GM12878 (cell line): ENCODE data around the gene CDHR4. TPM values are rescaled to one million over a fixed set of nuclear protein-coding genes. Genes with fewer than 3 reads are reported as not detected.

Experiments
- ATAC-seq: fragments of 200-7000 bp; cut with Tn5 transposase; 3 replicates; pipeline ENCODE4 v1.9.1; 2020; ENCODE audit warnings: mild to moderate bottlenecking, moderate library complexity
- BruUV-seq: library from RNA; stranded (reverse); fragments of 400-500 nt; replicated peaks from 2 replicates; lab custom pipeline; 2021; lab: Mats Ljungman, UMichigan
- CTCF ChIA-PET: fragments of 300-600 bp; sonication (Branson Sonifier 250); formaldehyde crosslinking; extraction: SDS; loops from one replicate; lab custom pipeline; 2021; ENCODE audit warnings: inconsistent platforms; lab: Yijun Ruan, JAX
- POLR2A ChIA-PET: fragments of 350-600 bp; formaldehyde crosslinking; extraction: SDS; loops from one replicate; lab custom pipeline; 2021; ENCODE audit warnings: inconsistent platforms; lab: Charles Lee
- RAD21 ChIA-PET: fragments of 300-600 bp; sonication (Branson Sonifier 250); formaldehyde crosslinking; loops from one replicate; lab custom pipeline; 2023; ENCODE audit warnings: antibody characterized with exemption; ENCODE audit not compliant: unreplicated experiment; lab: Charles Lee
- SMC1A ChIA-PET: fragments of 300-600 bp; sonication (Branson Sonifier 250); formaldehyde crosslinking; loops from one replicate; lab custom pipeline; 2023; ENCODE audit not compliant: unreplicated experiment, uncharacterized antibody; lab: Charles Lee
- DNase-seq: peaks from one replicate; pipeline ENCODE4 v3.0.0-alpha.2; 2011; ENCODE audit warnings: low read depth, low spot score
- FAIRE-seq: peaks from 3 replicates; lab custom pipeline; 2011; peaks lifted over from hg19 to GRCh38; lab: Jason Lieb, UNC
- H2AFZ ChIP-seq: 2 replicates; pipeline ENCODE4 v1.6.0; 2011; ENCODE audit warnings: low read depth, low read length, control low read depth; ENCODE audit not compliant: control insufficient read depth
- H3K27ac ChIP-seq: 2 replicates; pipeline ENCODE4 v1.5.1; 2011; ENCODE audit warnings: control low read depth; ENCODE audit not compliant: control insufficient read depth, insufficient read depth
- H3K27me3 ChIP-seq, 2 experiments: replicated peaks in 1 of 2; 2 replicates each; pipeline versions ENCODE4 v1.6.0 to v1.6.1; 2011; ENCODE audit warnings: low read length in 1 of 2; ENCODE audit not compliant: control insufficient read depth in 2 of 2, insufficient read depth in 2 of 2
- H3K36me3 ChIP-seq, 2 experiments: 2 replicates each; pipeline ENCODE4 v1.5.1; 2011; ENCODE audit warnings: low read length in 1 of 2; ENCODE audit not compliant: control insufficient read depth in 2 of 2, insufficient read depth in 2 of 2
- H3K4me1 ChIP-seq: 2 replicates; pipeline ENCODE4 v1.6.1; 2011; ENCODE audit warnings: mild to moderate bottlenecking, low read length, moderate library complexity, mixed read lengths; ENCODE audit not compliant: control insufficient read depth, insufficient read depth
- H3K4me2 ChIP-seq: 2 replicates; pipeline ENCODE4 v1.6.0; 2011; ENCODE audit warnings: control low read depth; ENCODE audit not compliant: control insufficient read depth, insufficient read depth
- H3K4me3 ChIP-seq: fragments of 200-600 bp; sonication (generic); 2 replicates; pipeline ENCODE4 v1.5.1; 2016
- H3K79me2 ChIP-seq: 2 replicates; pipeline ENCODE4 v1.6.0; 2011; ENCODE audit warnings: low read length; ENCODE audit not compliant: control insufficient read depth, insufficient read depth
- H3K9ac ChIP-seq: 2 replicates; pipeline ENCODE4 v1.8.0; 2011; ENCODE audit warnings: low read length, control low read depth, mixed read lengths; ENCODE audit not compliant: control insufficient read depth, insufficient read depth
- H3K9me3 ChIP-seq: replicated peaks from 3 replicates; pipeline ENCODE4 v1.5.1; 2011; ENCODE audit warnings: mild to moderate bottlenecking, low read length; ENCODE audit not compliant: control insufficient read depth, insufficient read depth
- H4K20me1 ChIP-seq: 2 replicates; pipeline ENCODE4 v1.6.0; 2011; ENCODE audit not compliant: control insufficient read depth, insufficient read depth
- ATF7 ChIP-seq: fragments of 450-650 bp; IDR thresholded peaks from 2 replicates; pipeline ENCODE4 v1.6.1; 2016; ENCODE audit warnings: low read depth, mild to moderate bottlenecking
- BCL11A ChIP-seq: IDR thresholded peaks from 2 replicates; pipeline ENCODE4 v1.6.1; 2011; ENCODE audit warnings: low read depth, low read length
- CHD1 ChIP-seq: IDR thresholded peaks from 2 replicates; pipeline ENCODE4 v1.6.1; 2012; ENCODE audit warnings: low read depth, low read length, improper control_type of control experiment
- EGR1 ChIP-seq, 2 experiments: IDR thresholded peaks; 1 replicate in 1 of 2; 2 replicates in 1 of 2; pipeline ENCODE4 v1.6.1; 2011 to 2012; ENCODE audit warnings: low read depth in 2 of 2, low read length in 2 of 2, borderline replicate concordance in 1 of 2, mild to moderate bottlenecking in 1 of 2, moderate library complexity in 1 of 2
- FOS ChIP-seq: IDR thresholded peaks from 3 replicates; pipeline ENCODE4 v1.6.1; 2011; ENCODE audit warnings: borderline replicate concordance; ENCODE audit not compliant: insufficient read length; ENCODE audit errors: extremely low read depth
- MEF2A ChIP-seq: IDR thresholded peaks from 2 replicates; pipeline ENCODE4 v1.6.1; 2011; ENCODE audit warnings: low read depth, mild to moderate bottlenecking, low read length, moderate library complexity; ENCODE audit not compliant: insufficient read depth
- MTA3 ChIP-seq: IDR thresholded peaks from 2 replicates; pipeline ENCODE4 v1.6.1; 2012; ENCODE audit warnings: low read length, inconsistent platforms, borderline replicate concordance
- NFIC ChIP-seq: IDR thresholded peaks from 2 replicates; pipeline ENCODE4 v1.6.1; 2012; ENCODE audit warnings: low read depth, mild to moderate bottlenecking, inconsistent platforms, low read length, moderate library complexity
- NFXL1 ChIP-seq: fragments of 450-650 bp; IDR thresholded peaks from 2 replicates; pipeline ENCODE4 v1.6.1; 2017; ENCODE audit warnings: antibody characterized with exemption, mild to moderate bottlenecking, borderline replicate concordance
- NFYB ChIP-seq: IDR thresholded peaks from 2 replicates; pipeline ENCODE4 v1.6.1; 2011; ENCODE audit warnings: low read depth, mild to moderate bottlenecking, low read length, improper control_type of control experiment, moderate library complexity; ENCODE audit not compliant: insufficient read depth
- NRF1 ChIP-seq: conservative IDR thresholded peaks from 2 replicates; pipeline ENCODE4 v1.6.1; 2011; ENCODE audit warnings: mild to moderate bottlenecking, low read depth, low read length, improper control_type of control experiment
- RFX5 ChIP-seq: IDR thresholded peaks from 2 replicates; pipeline ENCODE4 v1.6.1; 2011; ENCODE audit warnings: low read depth, low read length, improper control_type of control experiment
- SIX5 ChIP-seq: IDR thresholded peaks from 2 replicates; pipeline ENCODE4 v1.6.1; 2011; ENCODE audit warnings: mild to moderate bottlenecking, low read depth, low read length, moderate library complexity; ENCODE audit not compliant: severe bottlenecking
- SP1 ChIP-seq: IDR thresholded peaks from one replicate; pipeline ENCODE4 v1.6.1; 2011; ENCODE audit warnings: low read depth, low read length
- TCF12 ChIP-seq: IDR thresholded peaks from 2 replicates; pipeline ENCODE4 v1.6.1; 2011; ENCODE audit warnings: low read depth, mild to moderate bottlenecking, low read length
- WGBS: methylation state at CpG from one replicate; pipeline ENCODE4 v1.1.6; 2016; ENCODE audit warnings: low lambda C conversion rate; ENCODE audit not compliant: insufficient replicate concordance, insufficient coverage; ENCODE audit errors: missing lambda C conversion rate; 5-methylcytosine and 5-hydroxymethylcytosine counted together
- in situ Hi-C: fragments of 300-500 bp; cut with MboI; formaldehyde crosslinking; loops from 9 replicates; pipeline ENCODE4 v1.14.3; 2018; ENCODE audit warnings: mixed read lengths
- intact Hi-C: fragments of 100-400 bp; cut with micrococcal nuclease; formaldehyde crosslinking; loops from one replicate; pipeline ENCODE4 v1.14.2; 2022; ENCODE audit not compliant: unreplicated experiment
- polyA plus RNA-seq, 11 experiments: library from polyadenylated mRNA; depleted of rRNA in 4 of 11; unstranded in 6 of 11; stranded (reverse) in 5 of 11; fragments of >200 nt; fragmentation: Nextera tagmentation in 4 of 11; fragmentation: Illumina TruSeq in 1 of 11; extraction: Ambion mirVana in 4 of 11; extraction: Trizol in 1 of 11; gene quantifications; 1 replicate in 1 of 11; 2 replicates in 10 of 11; pipeline versions ENCODE4 v1.2.1 to v1.2.3, GENCODE V29; 2011 to 2016; ENCODE audit warnings: inconsistent platforms in 2 of 11, missing spikeins in 2 of 11, low read depth in 1 of 11
- total RNA-seq, 4 experiments: library from RNA; depleted of rRNA in 3 of 4; stranded (reverse); fragments of >200 nt in 3 of 4; fragmentation: Illumina TruSeq in 1 of 4; extraction: Trizol in 1 of 4; gene quantifications; 2 replicates each; pipeline versions ENCODE4 v1.2.1 to v1.2.3, GENCODE V29; 2013 to 2021
- TF ChIP-seq, protein P1 (sequence below): fragments of 150-350 bp; IDR thresholded peaks from 2 replicates; pipeline ENCODE4 v1.6.1; 2014; ENCODE audit warnings: mild to moderate bottlenecking, low read depth, low read length

The CDHR4 gene
- total and polyA plus RNA-seq, 10 of the 15 experiments (the other 5 are each of a cell fraction or from before 2014, with no cell fraction given) = not detected

GRCh38 chr3:49763981-49764380 is 35.7 kb downstream of the CDHR4 start:
- H3K36me3 ChIP-seq = no peaks in the 10 kb centered on the region; a peak in 1 of 4 replicates
- BruUV-seq = no TSS peak
- ChIA-PET CTCF (interaction anchor here (0.6 kb wide), 1 partner anchor 10 kb away, joined by 4 read pairs; no protein-coding TSS in a partner anchor), RAD21 (no interaction called here), SMC1A (no interaction called here), POLR2A (no interaction called here)
- FAIRE-seq (no peak), ATAC-seq (no peak), DNase-seq (no peak)
- H3K9me3 ChIP-seq = no peaks in the 10 kb centered on the region
- TF ChIP-seq NFXL1 = no peak
- no peak for TF ChIP-seq MTA3
- TF ChIP-seq SIX5 = no peak
- no peak for TF ChIP-seq BCL11A
- no peak for TF ChIP-seq ATF7
- H4K20me1 ChIP-seq = no peaks in the 10 kb centered on the region; the same call in 1 of the 2 replicates
- H3K9ac ChIP-seq = no peak overlapping the region
- no peak overlapping the region for H2AFZ ChIP-seq
- no peaks in the 10 kb centered on the region for H3K4me1 ChIP-seq
- H3K4me3 ChIP-seq = no peak overlapping the region
- 96% methylated on average over 4 of the region's 4 CpGs for WGBS
- intact Hi-C loops = no loop called here
- no peak overlapping the region for H3K27ac ChIP-seq
- H3K27me3 ChIP-seq = no peaks in the 10 kb centered on the region
- no peak overlapping the region for H3K4me2 ChIP-seq
- in situ Hi-C loops = no loop called here
- H3K79me2 ChIP-seq = peaks cover 5% of the 10 kb centered on the region

DNA sequence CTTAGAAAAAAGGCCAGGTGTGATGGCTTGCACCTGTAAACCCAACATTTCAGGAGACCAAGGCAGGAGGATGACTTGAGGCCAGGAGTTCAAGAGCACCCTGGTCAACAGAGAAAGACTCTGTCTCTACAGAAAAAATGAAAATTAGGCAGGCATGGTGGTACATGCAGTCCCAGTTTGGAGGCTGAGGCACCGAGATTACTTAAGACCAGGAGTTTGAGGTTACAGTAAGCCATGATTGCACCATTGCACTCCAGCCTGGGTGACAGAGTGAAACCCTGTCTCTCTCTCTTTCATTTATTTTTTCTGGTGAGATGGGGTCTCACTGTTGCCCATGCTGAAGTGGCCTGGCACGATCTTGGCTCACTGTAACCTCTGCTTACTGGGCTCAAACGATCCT is 38.0 kb downstream of the CDHR4 start:
- BruUV-seq = no TSS peak
- SMC1A ChIA-PET = no interaction called here
- Histone ChIP-seq H3K9ac (no peak overlapping the region), H4K20me1 (no peaks in the 10 kb centered on the region; the same call in 1 of the 2 replicates), H2AFZ (no peak overlapping the region), H3K4me2 (no peak overlapping the region), H3K4me3 (no peak overlapping the region), H3K79me2 (no peaks in the 10 kb centered on the region; the same call in 1 of the 2 replicates), H3K9me3 (no peaks in the 10 kb centered on the region), H3K4me1 (no peaks in the 10 kb centered on the region), H3K27ac (no peak overlapping the region), H3K27me3 (no peaks in the 10 kb centered on the region), H3K36me3 (no peaks in the 10 kb centered on the region; a peak in 2 of 4 replicates)
- in situ Hi-C loops (no loop called here), intact Hi-C loops (no loop called here)
- no peak for ATAC-seq
- POLR2A ChIA-PET = no interaction called here
- TF ChIP-seq, protein P1, sequence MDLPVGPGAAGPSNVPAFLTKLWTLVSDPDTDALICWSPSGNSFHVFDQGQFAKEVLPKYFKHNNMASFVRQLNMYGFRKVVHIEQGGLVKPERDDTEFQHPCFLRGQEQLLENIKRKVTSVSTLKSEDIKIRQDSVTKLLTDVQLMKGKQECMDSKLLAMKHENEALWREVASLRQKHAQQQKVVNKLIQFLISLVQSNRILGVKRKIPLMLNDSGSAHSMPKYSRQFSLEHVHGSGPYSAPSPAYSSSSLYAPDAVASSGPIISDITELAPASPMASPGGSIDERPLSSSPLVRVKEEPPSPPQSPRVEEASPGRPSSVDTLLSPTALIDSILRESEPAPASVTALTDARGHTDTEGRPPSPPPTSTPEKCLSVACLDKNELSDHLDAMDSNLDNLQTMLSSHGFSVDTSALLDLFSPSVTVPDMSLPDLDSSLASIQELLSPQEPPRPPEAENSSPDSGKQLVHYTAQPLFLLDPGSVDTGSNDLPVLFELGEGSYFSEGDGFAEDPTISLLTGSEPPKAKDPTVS = no peak
- TF ChIP-seq SP1 = no peak
- TF ChIP-seq RFX5 = no peak
- no peak for TF ChIP-seq SIX5
- TF ChIP-seq FOS = no peak
- no peak for TF ChIP-seq MEF2A
- no peak for TF ChIP-seq NFIC
- TF ChIP-seq TCF12 = no peak
- TF ChIP-seq NFYB = no peak
- TF ChIP-seq ATF7 = no peak
- no peak for TF ChIP-seq NRF1
- no peak for TF ChIP-seq CHD1
- TF ChIP-seq EGR1 (IDR thresholded peaks at IDR 0.05; ENCODE audit: borderline replicate concordance in 1 of 2, low read depth in 2 of 2, low read length in 2 of 2) = no peak
- no peak for FAIRE-seq
- no peak for DNase-seq
- CTCF ChIA-PET = no interaction called here
- RAD21 ChIA-PET = no interaction called here
- WGBS = 81% methylated on average over 3 of the region's 3 CpGs
